Mesenchymal stem cell (in vitro differentiated cells and primary cell): ENCODE measurements around the gene STK10.
A peak's percentile ranks its signal among the peaks of the same experiment; 100 is the strongest.

ENCODE experiments used
- DNase-seq: peaks from one replicate; pipeline ENCODE4 v3.0.0-alpha.2; 2013
- H2AFZ ChIP-seq: one replicate; pipeline ENCODE4 v1.6.1; 2013; ENCODE audit warnings: low read depth, mild to moderate bottlenecking, control low read depth, inconsistent platforms, low read length, moderate library complexity
- H2AK5ac ChIP-seq: 2 replicates; pipeline ENCODE4 v1.6.1; 2013; ENCODE audit warnings: low read length, moderate library complexity, mild to moderate bottlenecking, inconsistent platforms; ENCODE audit not compliant: severe bottlenecking
- H2BK120ac ChIP-seq: one replicate; pipeline ENCODE4 v1.6.1; 2013; ENCODE audit warnings: low read depth, mild to moderate bottlenecking, inconsistent platforms, low read length, moderate library complexity
- H2BK12ac ChIP-seq, 2 experiments: one replicate each; pipeline ENCODE4 v1.6.1; 2013; ENCODE audit warnings: inconsistent platforms in 2 of 2, low read length in 2 of 2, mild to moderate bottlenecking in 2 of 2, moderate library complexity in 2 of 2, control low read depth in 1 of 2
- H2BK15ac ChIP-seq: one replicate; pipeline ENCODE4 v1.6.1; 2013; ENCODE audit warnings: mild to moderate bottlenecking, low read depth, inconsistent platforms; ENCODE audit not compliant: poor library complexity, severe bottlenecking
- H2BK5ac ChIP-seq: 2 replicates; pipeline ENCODE4 v1.6.1; 2013; ENCODE audit warnings: low read depth, mild to moderate bottlenecking, low read length, control low read depth, inconsistent platforms; ENCODE audit not compliant: poor library complexity, severe bottlenecking
- H3K14ac ChIP-seq, 2 experiments: one replicate each; pipeline ENCODE4 v1.6.1; 2013; ENCODE audit warnings: inconsistent platforms in 2 of 2, low read length in 2 of 2, control low read depth in 1 of 2, mild to moderate bottlenecking in 1 of 2, moderate library complexity in 1 of 2
- H3K18ac ChIP-seq, 2 experiments: one replicate each; pipeline ENCODE4 v1.6.1; 2013; ENCODE audit warnings: inconsistent platforms in 2 of 2, low read length in 2 of 2, control low read depth in 1 of 2, low read depth in 1 of 2, mild to moderate bottlenecking in 1 of 2
- H3K23ac ChIP-seq, 2 experiments: one replicate each; pipeline ENCODE4 v1.6.1; 2013; ENCODE audit warnings: inconsistent platforms in 2 of 2, low read length in 2 of 2, mild to moderate bottlenecking in 2 of 2, moderate library complexity in 2 of 2, control low read depth in 1 of 2
- H3K27ac ChIP-seq: 2 replicates; pipeline ENCODE4 v1.5.1; 2013; ENCODE audit warnings: mild to moderate bottlenecking, moderate library complexity, low read length, control low read depth, inconsistent platforms; ENCODE audit not compliant: poor library complexity, severe bottlenecking
- H3K27me3 ChIP-seq, 2 experiments: 2 replicates each; pipeline versions ENCODE4 v1.6.1 to v1.7.0; 2013; ENCODE audit warnings: low read length in 2 of 2, mild to moderate bottlenecking in 2 of 2, moderate library complexity in 2 of 2, control low read depth in 1 of 2, inconsistent platforms in 1 of 2; ENCODE audit not compliant: control insufficient read depth in 1 of 2, insufficient read depth in 1 of 2
- H3K36me3 ChIP-seq, 2 experiments: 2 replicates each; pipeline versions ENCODE4 v1.6.1 to v1.7.0; 2013; ENCODE audit warnings: low read length in 2 of 2, control low read depth in 1 of 2, inconsistent platforms in 1 of 2, low read depth in 1 of 2, mild to moderate bottlenecking in 1 of 2; ENCODE audit not compliant: insufficient read depth in 2 of 2, control insufficient read depth in 1 of 2
- H3K4ac ChIP-seq, 2 experiments: one replicate each; pipeline ENCODE4 v1.6.1; 2013; ENCODE audit warnings: inconsistent platforms in 2 of 2, low read length in 2 of 2, mild to moderate bottlenecking in 2 of 2, moderate library complexity in 2 of 2, control low read depth in 1 of 2, low read depth in 1 of 2
- H3K4me1 ChIP-seq: 2 replicates; pipeline ENCODE4 v1.6.1; 2013; ENCODE audit warnings: low read depth, low read length, control low read depth; ENCODE audit not compliant: control insufficient read depth, insufficient read depth
- H3K4me2 ChIP-seq: 2 replicates; pipeline ENCODE4 v1.6.1; 2013; ENCODE audit warnings: low read length, mild to moderate bottlenecking, inconsistent platforms; ENCODE audit not compliant: poor library complexity, severe bottlenecking
- H3K4me3 ChIP-seq, 2 experiments: 2 replicates each; pipeline versions ENCODE4 v1.5.1 to v1.7.0; 2013; ENCODE audit warnings: low read length in 2 of 2, mild to moderate bottlenecking in 2 of 2, control low read depth in 1 of 2, low read depth in 1 of 2; ENCODE audit not compliant: insufficient read depth in 1 of 2
- H3K79me1 ChIP-seq: replicated peaks from 2 replicates; pipeline ENCODE4 v1.6.1; 2013; ENCODE audit warnings: mild to moderate bottlenecking, control low read depth, low read length, inconsistent platforms; ENCODE audit not compliant: poor library complexity, severe bottlenecking
- H3K9ac ChIP-seq: 2 replicates; pipeline ENCODE4 v1.7.0; 2013; ENCODE audit warnings: mild to moderate bottlenecking, low read length, moderate library complexity
- H3K9me3 ChIP-seq: 2 replicates; pipeline ENCODE4 v1.7.0; 2013; ENCODE audit warnings: mild to moderate bottlenecking, low read length; ENCODE audit not compliant: control insufficient read depth
- H4K8ac ChIP-seq: one replicate; pipeline ENCODE4 v1.6.1; 2013; ENCODE audit warnings: inconsistent platforms, mild to moderate bottlenecking, low read length, moderate library complexity
- H4K91ac ChIP-seq: one replicate; pipeline ENCODE4 v1.6.1; 2013; ENCODE audit warnings: mild to moderate bottlenecking, low read length, inconsistent platforms
- WGBS: methylation state at CpG from one replicate; pipeline ENCODE4 v1.1.7; 2013; ENCODE audit warnings: mixed read lengths; 5-methylcytosine and 5-hydroxymethylcytosine counted together

The STK10 gene

DNA sequence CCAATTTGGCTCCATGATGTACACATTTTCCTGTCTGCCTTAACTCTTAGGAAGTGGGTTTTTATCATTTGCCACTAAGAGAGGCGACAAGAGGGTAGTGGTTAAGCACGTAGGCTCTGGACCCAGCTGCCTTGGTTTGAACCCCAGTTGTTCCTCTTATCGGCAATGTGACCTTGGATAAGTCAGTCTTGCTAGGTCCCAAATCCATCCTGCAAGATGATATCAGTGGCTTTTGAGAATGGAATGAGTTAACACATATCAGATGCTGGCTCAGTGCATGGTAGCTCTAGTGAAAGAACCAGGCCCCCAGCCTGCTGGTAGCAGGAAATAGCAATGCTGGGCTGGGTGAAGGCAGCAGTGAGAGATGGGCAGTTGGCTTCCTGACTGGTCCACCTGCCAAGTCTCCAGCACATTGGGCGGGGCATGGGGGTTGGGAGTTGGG is 72.5 kb downstream of the STK10 start:
- 98% methylated on average over 4 of the region's 4 CpGs for WGBS
- H3K4ac ChIP-seq: no peak overlapping the region

GRCh38 chr5:172114875-172115422 is 73.1 kb downstream of the STK10 start:
- WGBS: 90% methylated on average over 16 of the region's 16 CpGs
- Histone ChIP-seq H3K4me3 (no peak overlapping the region), H2AK5ac (peak overlapping the region; percentile 75), H2BK15ac (no peak overlapping the region), H3K4ac (no peak overlapping the region), H2AFZ (no peak overlapping the region), H3K14ac (no peak overlapping the region), H4K8ac (peak overlapping the region; percentile 12), H3K23ac (no peak overlapping the region), H4K91ac (peak overlapping the region; percentile 55), H3K27ac (no peak overlapping the region), H3K27me3 (no peaks in the 10 kb centered on the region), H2BK120ac (no peak overlapping the region), H3K9me3 (no peaks in the 10 kb centered on the region), H3K18ac (no peak overlapping the region), H3K4me2 (no peak overlapping the region), H3K36me3 (peaks cover 33 to 37% of the 10 kb centered on the region in 2 experiments), H3K4me1 (peaks cover 22% of the 10 kb centered on the region), H2BK12ac (peak overlapping the region in 1 of 2 experiments; percentile 59), H3K9ac (no peak overlapping the region), H3K79me1 (peaks cover 25% of the 10 kb centered on the region), H2BK5ac (no peak overlapping the region)
- DNase-seq: no peak

More for the DNA sequence above, 72.5 kb downstream of the STK10 start:
- Histone ChIP-seq H2BK5ac (no peak overlapping the region), H3K23ac (no peak overlapping the region), H3K4me3 (no peak overlapping the region), H3K27me3 (no peaks in the 10 kb centered on the region), H4K8ac (no peak overlapping the region), H2AK5ac (peak overlapping the region; percentile 15), H3K4me1 (peaks cover 18% of the 10 kb centered on the region), H2AFZ (no peak overlapping the region), H3K79me1 (peaks cover 27% of the 10 kb centered on the region), H3K27ac (no peak overlapping the region), H3K14ac (no peak overlapping the region), H2BK15ac (no peak overlapping the region), H2BK120ac (no peak overlapping the region), H3K4me2 (no peak overlapping the region), H3K36me3 (peaks cover 33 to 36% of the 10 kb centered on the region in 2 experiments), H3K9ac (no peak overlapping the region), H3K18ac (no peak overlapping the region), H3K9me3 (no peaks in the 10 kb centered on the region), H2BK12ac (no peak overlapping the region), H4K91ac (no peak overlapping the region)
- DNase-seq: no peak

DNA sequence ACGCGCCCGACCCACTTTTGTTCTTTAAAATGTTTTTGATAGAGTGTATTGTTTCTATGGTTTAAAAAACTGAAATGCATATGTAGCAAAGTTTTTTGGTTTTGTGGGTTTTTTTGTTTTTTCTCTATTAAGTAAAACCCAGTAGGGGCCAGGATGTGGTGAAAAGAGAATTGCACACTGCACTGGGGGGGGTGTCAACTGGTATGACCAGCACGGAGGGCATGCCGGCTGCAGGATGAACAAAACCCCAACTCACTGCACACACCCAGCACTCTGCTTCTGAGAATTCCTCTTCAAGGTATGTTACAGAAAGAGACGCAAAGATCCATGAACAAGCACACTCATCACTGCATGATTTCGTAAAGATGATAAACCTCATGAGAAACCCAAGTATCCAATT is 75.0 kb downstream of the STK10 start:
- WGBS: 98% methylated on average over 7 of the region's 7 CpGs
- Histone ChIP-seq H2AFZ (no peak overlapping the region), H2AK5ac (no peak overlapping the region), H3K14ac (no peak overlapping the region), H3K4me3 (no peak overlapping the region), H3K18ac (no peak overlapping the region), H3K4me2 (no peak overlapping the region), H3K27ac (peak overlapping the region; percentile 90), H2BK12ac (no peak overlapping the region), H3K36me3 (peaks cover 27 to 31% of the 10 kb centered on the region in 2 experiments), H3K4ac (no peak overlapping the region), H3K4me1 (peaks cover 21% of the 10 kb centered on the region), H3K23ac (no peak overlapping the region), H4K91ac (no peak overlapping the region), H3K27me3 (no peaks in the 10 kb centered on the region), H2BK5ac (no peak overlapping the region), H3K79me1 (peaks cover 19% of the 10 kb centered on the region), H4K8ac (no peak overlapping the region), H3K9me3 (no peaks in the 10 kb centered on the region), H2BK15ac (no peak overlapping the region), H2BK120ac (no peak overlapping the region), H3K9ac (no peak overlapping the region)
- no peak for DNase-seq

GRCh38 chr5:172111852-172112225 is 76.2 kb downstream of the STK10 start:
- no peaks in the 10 kb centered on the region for H3K9me3 ChIP-seq
- no peak overlapping the region for H4K8ac ChIP-seq
- peak overlapping the region; percentile 78 for H3K9ac ChIP-seq
- no peak overlapping the region for H3K23ac ChIP-seq
- H2BK12ac ChIP-seq: no peak overlapping the region
- no peak overlapping the region for H4K91ac ChIP-seq
- DNase-seq: peak; percentile 86
- peaks cover 18% of the 10 kb centered on the region for H3K79me1 ChIP-seq
- H2AFZ ChIP-seq: no peak overlapping the region
- H3K27ac ChIP-seq: peak overlapping the region; percentile 89
- H2BK15ac ChIP-seq: no peak overlapping the region
- no peak overlapping the region for H2BK120ac ChIP-seq
- no peak overlapping the region for H3K18ac ChIP-seq
- H3K27me3 ChIP-seq: no peaks in the 10 kb centered on the region
- no peak overlapping the region for H3K4me2 ChIP-seq
- peaks cover 23 to 24% of the 10 kb centered on the region in 2 experiments for H3K36me3 ChIP-seq
- no peak overlapping the region for H3K4ac ChIP-seq
- no peak overlapping the region for H3K14ac ChIP-seq
- no peak overlapping the region for H2AK5ac ChIP-seq
- H3K4me1 ChIP-seq: peaks cover 24% of the 10 kb centered on the region
- H2BK5ac ChIP-seq: no peak overlapping the region
- peak overlapping the region in 1 of 2 experiments; percentile 58 for H3K4me3 ChIP-seq
